HG03558 (cell line): ENCODE measurements around the gene RBM34.
"Not testable (repeated sequence)": the region's sequence is repeated elsewhere in the genome, so short reads cannot be mapped to it uniquely, and the experiment has no call there.

Experiments used
- ATAC-seq: cut with Tn5 transposase; IDR thresholded peaks from one replicate; pipeline ENCODE4 v1.9.1; 2021; ENCODE audit warnings: moderate number of reproducible peaks; ENCODE audit not compliant: unreplicated experiment; ENCODE audit errors: extremely low read depth

The RBM34 gene

GRCh38 chr1:235124111-235124510 is 36.9 kb downstream of the RBM34 start:
- no peak for ATAC-seq

- no peak for ATAC-seq
Observed at GRCh38 chr1:235122348-235122747, 38.7 kb downstream of the RBM34 start.

- ATAC-seq, result no peak
Observed at GRCh38 chr1:235113183-235113917, 47.7 kb downstream of the RBM34 start.

- ATAC-seq, result no peak
Observed at GRCh38 chr1:235112297-235113182, 48.5 kb downstream of the RBM34 start.

- ATAC-seq, result no peak
Observed at GRCh38 chr1:235111107-235111506, 49.9 kb downstream of the RBM34 start.

- ATAC-seq, result no peak
Observed at GRCh38 chr1:235108876-235109275, 52.2 kb downstream of the RBM34 start.

- no peak for ATAC-seq
Observed at GRCh38 chr1:235108185-235108593, 52.9 kb downstream of the RBM34 start.

- ATAC-seq, result no peak
Observed at GRCh38 chr1:235107368-235108184, 53.5 kb downstream of the RBM34 start.

GRCh38 chr1:235106457-235106856 is 54.6 kb downstream of the RBM34 start:
- ATAC-seq, result no peak

- ATAC-seq, result peak; percentile 75
Observed at GRCh38 chr1:235105051-235106043, 55.7 kb downstream of the RBM34 start.

GRCh38 chr1:235102993-235103411 is 58.0 kb downstream of the RBM34 start:
- no peak for ATAC-seq

- ATAC-seq, result no peak
Observed at GRCh38 chr1:235102259-235102582, 58.8 kb downstream of the RBM34 start.

GRCh38 chr1:235101558-235102258 is 59.3 kb downstream of the RBM34 start:
- ATAC-seq, result no peak

- ATAC-seq, result no peak
Observed at GRCh38 chr1:235100194-235100772, 60.8 kb downstream of the RBM34 start.

- ATAC-seq, result no peak
Observed at GRCh38 chr1:235098991-235099390, 62.1 kb downstream of the RBM34 start.

GRCh38 chr1:235098547-235098946 is 62.5 kb downstream of the RBM34 start:
- ATAC-seq, result no peak

GRCh38 chr1:235097501-235097900 is 63.5 kb downstream of the RBM34 start:
- not testable (repeated sequence) for ATAC-seq

- ATAC-seq, result no peak
Observed at GRCh38 chr1:235095938-235096562, 65.0 kb downstream of the RBM34 start.
